SU-DHL-6 (cell line): Measurements from ENCODE around the gene MRPL49.

Source experiments
- H2AFZ ChIP-seq: fragments of 200-600 bp; sonication (generic); 2 replicates; pipeline ENCODE4 v1.6.1; 2014; ENCODE audit warnings: low read depth, mild to moderate bottlenecking, moderate library complexity, mixed read lengths, antibody characterized with exemption, low read length; ENCODE audit not compliant: severe bottlenecking
- H3F3A ChIP-seq: fragments of 200-600 bp; shearing (Covaris generic); 2 replicates; pipeline ENCODE4 v1.6.0; 2016; ENCODE audit warnings: antibody characterized with exemption, mild to moderate bottlenecking; ENCODE audit not compliant: insufficient read depth
- H3K27ac ChIP-seq: fragments of 200-600 bp; sonication (generic); 2 replicates; pipeline ENCODE4 v1.5.1; 2016; ENCODE audit warnings: low read depth, mild to moderate bottlenecking, low read length, moderate library complexity, mixed read lengths
- H3K27me3 ChIP-seq: fragments of 200-600 bp; sonication (generic), shearing (Covaris generic); 2 replicates; pipeline ENCODE4 v1.6.0; 2014; ENCODE audit warnings: mild to moderate bottlenecking, low read length
- H3K36me3 ChIP-seq: fragments of 200-600 bp; sonication (generic); 2 replicates; pipeline ENCODE4 v1.6.1; 2014; ENCODE audit warnings: mild to moderate bottlenecking, low read length, mixed read lengths
- H3K4me2 ChIP-seq: fragments of 300-600, 200-600 bp; shearing (Covaris generic), sonication (generic); 2 replicates; pipeline ENCODE4 v1.6.0; 2014; ENCODE audit warnings: low read length, low read depth, mild to moderate bottlenecking; ENCODE audit not compliant: poor library complexity, severe bottlenecking
- H3K4me3 ChIP-seq: fragments of 200-600 bp; sonication (generic); 2 replicates; pipeline ENCODE4 v1.5.1; 2014; ENCODE audit warnings: antibody characterized with exemption, low read length, mild to moderate bottlenecking, mixed read lengths; ENCODE audit not compliant: insufficient read depth, poor library complexity, severe bottlenecking
- H3K79me2 ChIP-seq: fragments of 200-600 bp; sonication (generic); 2 replicates; pipeline ENCODE4 v1.6.1; 2014; ENCODE audit warnings: mild to moderate bottlenecking, low read length, moderate library complexity; ENCODE audit not compliant: insufficient read depth
- H3K9ac ChIP-seq: fragments of 200-600 bp; sonication (generic); 2 replicates; pipeline ENCODE4 v1.7.0; 2014; ENCODE audit warnings: mild to moderate bottlenecking, low read length
- H3K9me2 ChIP-seq: fragments of 200-600 bp; sonication (generic); replicated peaks from 2 replicates; pipeline ENCODE4 v1.6.1; 2014; ENCODE audit warnings: low read length; ENCODE audit not compliant: insufficient read depth
- H3K9me3 ChIP-seq: fragments of 200-600 bp; sonication (generic); 2 replicates; pipeline ENCODE4 v1.6.1; 2014; ENCODE audit warnings: low read length, mixed read lengths; ENCODE audit not compliant: insufficient read depth
- H4K20me1 ChIP-seq: fragments of 200-600 bp; sonication (generic); 2 replicates; pipeline ENCODE4 v1.6.1; 2014; ENCODE audit warnings: low read depth, mild to moderate bottlenecking, antibody characterized with exemption, low read length, moderate library complexity, mixed read lengths
- EZH2phosphoT487 ChIP-seq: fragments of 200-600 bp; sonication (generic), shearing (Covaris generic); conservative IDR thresholded peaks from 2 replicates; pipeline ENCODE4 v1.6.1; 2018; ENCODE audit warnings: mild to moderate bottlenecking, antibody characterized with exemption, low read length, moderate library complexity, mixed read lengths
- TF ChIP-seq, protein P1 (sequence below): fragments of 200-600 bp; sonication (generic); IDR thresholded peaks from one replicate; pipeline ENCODE4 v1.5.1; 2017; ENCODE audit warnings: antibody characterized with exemption, mild to moderate bottlenecking, low read length, moderate library complexity; ENCODE audit not compliant: insufficient read depth, poor library complexity, severe bottlenecking

The MRPL49 gene

DNA sequence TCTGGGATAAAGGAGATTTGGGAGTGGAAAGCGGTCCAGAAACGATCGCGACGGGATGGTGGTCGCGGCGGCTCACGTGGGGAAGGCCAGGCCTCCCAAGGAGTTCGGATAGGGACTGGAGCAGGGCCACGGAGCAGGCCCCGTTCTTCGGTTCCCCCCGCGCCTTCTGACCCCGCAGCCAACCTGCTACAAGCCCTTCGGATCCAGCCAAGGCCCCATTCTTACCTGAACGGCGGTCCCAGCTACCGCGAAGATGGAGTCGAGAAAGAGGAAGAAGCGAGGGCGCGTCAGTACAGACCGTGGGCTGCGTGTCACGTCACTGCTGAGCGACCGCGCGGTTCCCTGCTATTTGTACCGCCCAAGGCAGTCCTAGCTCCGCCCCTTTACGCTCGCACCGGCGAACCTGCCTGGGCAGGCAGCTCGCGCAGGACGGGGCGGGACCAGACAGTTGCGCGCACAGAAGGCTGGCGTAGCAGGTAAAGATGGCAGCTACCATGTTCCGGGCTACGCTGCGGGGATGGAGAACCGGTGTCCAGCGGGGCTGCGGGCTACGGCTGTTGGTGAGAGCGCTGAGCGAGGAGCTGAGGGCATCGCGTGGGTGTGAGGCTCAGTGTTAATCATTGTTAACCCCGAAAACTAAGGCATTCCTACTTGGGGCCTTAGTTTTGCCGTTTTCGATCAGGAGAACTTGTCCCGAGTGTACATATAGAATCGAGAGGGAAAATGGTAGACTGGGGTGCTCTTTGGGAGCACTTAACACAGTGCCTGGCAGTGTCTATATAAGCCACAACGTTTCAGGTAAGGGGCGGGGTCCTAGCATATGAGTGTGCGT lies at the start of gene MRPL49, which contains the start of gene FAU:
MRPL49 (plus strand) TSS at position 457 of the 832 bp plus-strand sequence; CDS start at position 483, 26 bp downstream.
FAU (minus strand) TSS at position 270 of the 832 bp plus-strand sequence. CDS start 321 bp downstream, outside the sequence.
- Histone ChIP-seq H3K4me3 (peak within 1 kb of the TSS; percentile 89), H3K9me2 (no peaks in the 10 kb centered on the region), H3K79me2 (peaks cover 34% of the 10 kb centered on the region), H3K27me3 (no peaks in the 10 kb centered on the region), H3K27ac (peak within 1 kb of the TSS; percentile 71), H3K9ac (peak within 1 kb of the TSS; percentile 95), H4K20me1 (no peaks in the 10 kb centered on the region), H3F3A (peaks cover 50% of the 10 kb centered on the region), H2AFZ (peak within 1 kb of the TSS; percentile 14), H3K36me3 (peaks cover 13% of the 10 kb centered on the region; the same call in 1 of the 2 replicates), H3K4me2 (peak within 1 kb of the TSS; percentile 87), H3K9me3 (no peaks in the 10 kb centered on the region)
- TF ChIP-seq, protein P1, sequence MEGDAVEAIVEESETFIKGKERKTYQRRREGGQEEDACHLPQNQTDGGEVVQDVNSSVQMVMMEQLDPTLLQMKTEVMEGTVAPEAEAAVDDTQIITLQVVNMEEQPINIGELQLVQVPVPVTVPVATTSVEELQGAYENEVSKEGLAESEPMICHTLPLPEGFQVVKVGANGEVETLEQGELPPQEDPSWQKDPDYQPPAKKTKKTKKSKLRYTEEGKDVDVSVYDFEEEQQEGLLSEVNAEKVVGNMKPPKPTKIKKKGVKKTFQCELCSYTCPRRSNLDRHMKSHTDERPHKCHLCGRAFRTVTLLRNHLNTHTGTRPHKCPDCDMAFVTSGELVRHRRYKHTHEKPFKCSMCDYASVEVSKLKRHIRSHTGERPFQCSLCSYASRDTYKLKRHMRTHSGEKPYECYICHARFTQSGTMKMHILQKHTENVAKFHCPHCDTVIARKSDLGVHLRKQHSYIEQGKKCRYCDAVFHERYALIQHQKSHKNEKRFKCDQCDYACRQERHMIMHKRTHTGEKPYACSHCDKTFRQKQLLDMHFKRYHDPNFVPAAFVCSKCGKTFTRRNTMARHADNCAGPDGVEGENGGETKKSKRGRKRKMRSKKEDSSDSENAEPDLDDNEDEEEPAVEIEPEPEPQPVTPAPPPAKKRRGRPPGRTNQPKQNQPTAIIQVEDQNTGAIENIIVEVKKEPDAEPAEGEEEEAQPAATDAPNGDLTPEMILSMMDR = no peak
- no peak for TF ChIP-seq EZH2phosphoT487

DNA sequence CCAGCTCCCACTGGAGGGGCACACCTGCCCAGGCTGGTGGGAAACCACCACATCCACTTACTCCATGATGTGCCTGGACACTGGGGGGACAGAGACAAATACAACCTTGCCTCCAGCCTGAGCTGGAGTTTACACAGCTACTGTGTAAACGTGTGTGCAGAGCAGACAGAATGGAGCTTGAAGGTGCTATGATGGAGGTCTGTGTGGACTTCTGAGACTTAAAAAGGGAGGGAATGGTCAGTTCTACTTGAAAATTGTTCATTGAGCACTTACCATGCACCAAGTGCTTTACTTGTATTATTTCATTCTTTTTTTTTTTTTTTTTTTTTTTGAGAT lies 49.5 kb upstream of the MRPL49 start:
- H3K4me3 ChIP-seq = no peak overlapping the region
- peaks cover 3% of the 10 kb centered on the region; the same call in 1 of the 2 replicates for H3K36me3 ChIP-seq
- peaks cover 4% of the 10 kb centered on the region; the same call in 1 of the 2 replicates for H3K79me2 ChIP-seq
- H3K9ac ChIP-seq = no peak overlapping the region
- peaks cover 8% of the 10 kb centered on the region; the same call in 1 of the 2 replicates for H3F3A ChIP-seq
- H2AFZ ChIP-seq = no peak overlapping the region
- H3K27ac ChIP-seq = no peak overlapping the region
- H3K9me2 ChIP-seq = no peaks in the 10 kb centered on the region
- no peaks in the 10 kb centered on the region for H3K9me3 ChIP-seq
- TF ChIP-seq, protein P1 = no peak
- TF ChIP-seq EZH2phosphoT487 = no peak
- no peak overlapping the region for H3K4me2 ChIP-seq
- H3K27me3 ChIP-seq = no peaks in the 10 kb centered on the region
- no peaks in the 10 kb centered on the region; the same call in 1 of the 2 replicates for H4K20me1 ChIP-seq

DNA sequence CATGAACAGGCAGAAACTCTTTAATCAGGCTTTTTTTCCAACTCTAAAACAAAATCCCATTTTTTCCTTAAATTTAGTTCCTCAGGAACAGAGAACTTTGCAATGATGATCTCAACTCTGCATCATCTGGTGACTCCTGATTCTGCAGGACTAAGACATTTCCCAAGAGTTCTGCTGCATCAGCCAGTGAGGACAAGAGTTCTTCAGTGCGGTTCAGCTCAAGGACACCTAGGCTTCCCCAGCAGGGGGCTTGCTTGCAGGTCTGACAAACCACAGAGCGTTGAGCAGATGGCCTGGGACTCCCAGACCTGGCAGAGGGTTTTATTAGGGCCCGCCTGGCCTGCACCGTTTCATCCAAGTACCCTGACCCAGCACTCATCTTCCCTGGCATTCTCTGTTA lies 44.7 kb upstream of the MRPL49 start:
- H2AFZ ChIP-seq = no peak overlapping the region
- H3F3A ChIP-seq = peaks cover 12% of the 10 kb centered on the region; the same call in 1 of the 2 replicates
- H3K9me2 ChIP-seq = no peaks in the 10 kb centered on the region
- H3K27ac ChIP-seq = no peak overlapping the region
- H3K79me2 ChIP-seq = peaks cover 46% of the 10 kb centered on the region
- H3K36me3 ChIP-seq = peaks cover 13% of the 10 kb centered on the region
- no peak overlapping the region for H3K9ac ChIP-seq
- H3K4me2 ChIP-seq = no peak overlapping the region
- H4K20me1 ChIP-seq = no peaks in the 10 kb centered on the region; the same call in 1 of the 2 replicates
- H3K4me3 ChIP-seq = no peak overlapping the region
- H3K9me3 ChIP-seq = no peaks in the 10 kb centered on the region
- H3K27me3 ChIP-seq = no peaks in the 10 kb centered on the region
- TF ChIP-seq, protein P1 = no peak
- no peak for TF ChIP-seq EZH2phosphoT487
